ENCODE results near the gene DAW1.

Gene DAW1

GRCh38 chr2:227862741-227863588 lies 8.5 kb upstream of the DAW1 start:
- DNase-seq = no peak

- no peak for DNase-seq
Measured at GRCh38 chr2:227864161-227864756, 7.2 kb upstream of the DAW1 start.

- DNase-seq = no peak
Measured at GRCh38 chr2:227865291-227865690, 6.1 kb upstream of the DAW1 start.

GRCh38 chr2:227867386-227867785 lies 4.0 kb upstream of the DAW1 start:
- DNase-seq = no peak

GRCh38 chr2:227870710-227871374 lies 589 bp upstream of the DAW1 start:
- DNase-seq = no peak

- no peak for DNase-seq
Measured at GRCh38 chr2:227872676-227873075, 1.2 kb downstream of the DAW1 start.

GRCh38 chr2:227876300-227876801 lies 4.9 kb downstream of the DAW1 start:
- DNase-seq = no peak

- no peak for DNase-seq
Measured at GRCh38 chr2:227877421-227878310, 6.2 kb downstream of the DAW1 start.

GRCh38 chr2:227880460-227880859 lies 9.0 kb downstream of the DAW1 start:
- no peak for DNase-seq

- no peak for DNase-seq
Measured at GRCh38 chr2:227881866-227882517, 10.6 kb downstream of the DAW1 start.

- DNase-seq = peak; percentile 2
Measured at GRCh38 chr2:227884511-227884947, 13.1 kb downstream of the DAW1 start.

- DNase-seq = no peak
Measured at GRCh38 chr2:227886149-227886548, 14.7 kb downstream of the DAW1 start.

- no peak for DNase-seq
Measured at GRCh38 chr2:227888289-227888688, 16.9 kb downstream of the DAW1 start.

GRCh38 chr2:227889336-227889735 lies 17.9 kb downstream of the DAW1 start:
- no peak for DNase-seq

GRCh38 chr2:227890495-227891079 lies 19.2 kb downstream of the DAW1 start:
- DNase-seq = peak; percentile 24

GRCh38 chr2:227891673-227892072 lies 20.2 kb downstream of the DAW1 start:
- no peak for DNase-seq

GRCh38 chr2:227903381-227903780 lies 31.9 kb downstream of the DAW1 start:
- DNase-seq = no peak

- DNase-seq = no peak
Measured at GRCh38 chr2:227906991-227907390, 35.6 kb downstream of the DAW1 start.

- no peak for DNase-seq
Measured at GRCh38 chr2:227908266-227909054, 37.0 kb downstream of the DAW1 start.

- DNase-seq = no peak
Measured at GRCh38 chr2:227914362-227914761, 42.9 kb downstream of the DAW1 start.

GRCh38 chr2:227921648-227922047 lies 50.2 kb downstream of the DAW1 start:
- DNase-seq = no peak
